RWPE2 (cell line): ENCODE results near the gene PI4KA.

Experiments used
- ATAC-seq: fragments of 200-7000 bp; cut with Tn5 transposase; 3 replicates; pipeline ENCODE4 v1.9.1; 2021; ENCODE audit warnings: low read depth
- DNase-seq: peaks from one replicate; pipeline ENCODE4 v3.0.0-alpha.2; 2020; ENCODE audit warnings: low spot score
- H3K27ac ChIP-seq: fragments of 450-650 bp; 2 replicates; pipeline ENCODE4 v1.5.1; 2017; ENCODE audit warnings: mild to moderate bottlenecking; ENCODE audit not compliant: poor library complexity, severe bottlenecking
- H3K27me3 ChIP-seq: fragments of 250-450 bp; sonication (Bioruptor Pico); 2 replicates; pipeline ENCODE4 v1.5.1; 2021; ENCODE audit warnings: mild to moderate bottlenecking, moderate library complexity; ENCODE audit not compliant: insufficient read depth, poor library complexity, severe bottlenecking
- H3K36me3 ChIP-seq: fragments of 250-450 bp; sonication (Bioruptor Pico); 2 replicates; pipeline ENCODE4 v1.5.1; 2020; ENCODE audit warnings: low read depth, mild to moderate bottlenecking, moderate library complexity
- H3K4me1 ChIP-seq: fragments of 250-450 bp; sonication (Bioruptor Pico); 2 replicates; pipeline ENCODE4 v1.5.1; 2021; ENCODE audit warnings: mild to moderate bottlenecking, moderate library complexity; ENCODE audit not compliant: insufficient read depth, poor library complexity, severe bottlenecking
- H3K4me3 ChIP-seq: fragments of 250-450 bp; sonication (Bioruptor Pico); 2 replicates; pipeline ENCODE4 v1.5.1; 2021; ENCODE audit warnings: mild to moderate bottlenecking, moderate library complexity; ENCODE audit not compliant: severe bottlenecking
- H3K9me3 ChIP-seq: fragments of 250-450 bp; sonication (Bioruptor Pico); 2 replicates; pipeline ENCODE4 v1.5.1; 2021; ENCODE audit warnings: mild to moderate bottlenecking, moderate library complexity; ENCODE audit not compliant: severe bottlenecking
- TF ChIP-seq, protein P1 (sequence below): fragments of 450-650 bp; IDR thresholded peaks from one replicate; pipeline ENCODE4 v1.5.1; 2017; ENCODE audit warnings: mild to moderate bottlenecking, moderate library complexity; ENCODE audit not compliant: poor library complexity, severe bottlenecking

The PI4KA gene

DNA sequence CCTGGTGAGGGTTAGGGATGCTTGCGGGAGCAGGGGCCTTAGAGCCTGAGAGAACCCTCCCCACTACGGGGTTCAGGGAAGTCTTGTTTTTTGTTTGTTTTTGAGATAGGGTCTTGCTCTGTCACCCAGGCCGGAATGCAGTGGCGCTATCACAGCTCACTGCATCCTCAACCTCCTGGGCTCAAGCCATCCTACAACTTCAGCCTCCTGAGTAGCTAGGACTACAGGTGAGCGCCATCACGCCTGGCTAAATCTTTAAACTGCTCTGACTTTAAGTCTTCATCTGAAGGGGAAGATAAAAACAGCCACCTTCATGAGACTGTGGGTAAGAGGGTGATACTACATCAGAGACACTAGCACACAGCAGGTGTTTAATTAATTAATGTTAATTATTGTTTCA lies 56.2 kb downstream of the PI4KA start:
- no peak for DNase-seq
- H3K27ac ChIP-seq, result no peak overlapping the region
- H3K36me3 ChIP-seq, result peaks cover 71% of the 10 kb centered on the region
- no peak for ATAC-seq
- no peaks in the 10 kb centered on the region for H3K4me1 ChIP-seq
- TF ChIP-seq, protein P1, sequence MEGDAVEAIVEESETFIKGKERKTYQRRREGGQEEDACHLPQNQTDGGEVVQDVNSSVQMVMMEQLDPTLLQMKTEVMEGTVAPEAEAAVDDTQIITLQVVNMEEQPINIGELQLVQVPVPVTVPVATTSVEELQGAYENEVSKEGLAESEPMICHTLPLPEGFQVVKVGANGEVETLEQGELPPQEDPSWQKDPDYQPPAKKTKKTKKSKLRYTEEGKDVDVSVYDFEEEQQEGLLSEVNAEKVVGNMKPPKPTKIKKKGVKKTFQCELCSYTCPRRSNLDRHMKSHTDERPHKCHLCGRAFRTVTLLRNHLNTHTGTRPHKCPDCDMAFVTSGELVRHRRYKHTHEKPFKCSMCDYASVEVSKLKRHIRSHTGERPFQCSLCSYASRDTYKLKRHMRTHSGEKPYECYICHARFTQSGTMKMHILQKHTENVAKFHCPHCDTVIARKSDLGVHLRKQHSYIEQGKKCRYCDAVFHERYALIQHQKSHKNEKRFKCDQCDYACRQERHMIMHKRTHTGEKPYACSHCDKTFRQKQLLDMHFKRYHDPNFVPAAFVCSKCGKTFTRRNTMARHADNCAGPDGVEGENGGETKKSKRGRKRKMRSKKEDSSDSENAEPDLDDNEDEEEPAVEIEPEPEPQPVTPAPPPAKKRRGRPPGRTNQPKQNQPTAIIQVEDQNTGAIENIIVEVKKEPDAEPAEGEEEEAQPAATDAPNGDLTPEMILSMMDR, result no peak
- H3K27me3 ChIP-seq, result no peaks in the 10 kb centered on the region
- H3K4me3 ChIP-seq, result no peak overlapping the region
- peaks cover 4% of the 10 kb centered on the region for H3K9me3 ChIP-seq

DNA sequence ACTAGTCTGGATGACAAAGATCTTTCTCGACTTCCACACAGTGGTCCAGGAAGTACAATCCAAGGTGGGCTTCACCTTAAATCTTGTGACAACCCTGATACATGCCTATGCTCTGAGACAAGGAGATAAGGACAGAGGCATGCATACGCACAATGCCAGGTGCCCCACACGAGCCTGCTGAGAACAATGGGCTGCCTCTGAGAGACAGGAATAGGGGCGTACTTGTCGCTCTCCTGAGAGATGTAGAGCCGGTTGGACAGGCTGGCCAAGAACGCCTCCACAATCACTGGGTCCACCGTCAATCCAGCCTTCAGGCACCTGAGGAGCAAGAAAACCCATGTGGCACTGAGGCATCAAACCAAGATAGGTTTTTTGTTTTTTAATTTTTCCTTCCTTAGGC lies 59.2 kb downstream of the PI4KA start:
- DNase-seq (no peak), ATAC-seq (no peak)
- no peak overlapping the region for H3K27ac ChIP-seq
- TF ChIP-seq, protein P1, result no peak
- peaks cover 56% of the 10 kb centered on the region for H3K36me3 ChIP-seq
- H3K9me3 ChIP-seq, result peaks cover 4% of the 10 kb centered on the region
- no peak overlapping the region for H3K4me3 ChIP-seq
- H3K4me1 ChIP-seq, result no peaks in the 10 kb centered on the region
- H3K27me3 ChIP-seq, result no peaks in the 10 kb centered on the region

DNA sequence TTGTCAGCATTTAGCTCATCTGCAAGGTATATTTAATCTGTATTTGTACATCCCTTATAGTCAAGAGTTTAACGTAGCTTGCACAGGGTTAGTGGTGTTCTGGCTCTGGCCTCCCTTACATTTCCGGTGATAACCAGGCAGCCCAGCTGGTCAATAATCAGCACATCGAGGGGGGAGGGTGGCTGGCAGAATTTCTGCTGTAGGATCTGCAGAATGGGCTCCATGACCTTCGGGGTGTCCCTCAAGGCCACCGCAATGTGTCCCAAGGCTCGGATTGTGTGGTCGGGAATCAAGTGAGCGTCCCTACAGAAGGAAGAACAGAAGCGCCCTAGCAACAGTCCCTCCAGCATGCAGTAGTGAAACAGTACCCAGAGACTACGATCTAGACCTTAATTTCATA lies 59.6 kb downstream of the PI4KA start:
- no peak overlapping the region for H3K27ac ChIP-seq
- H3K27me3 ChIP-seq, result no peaks in the 10 kb centered on the region
- peaks cover 52% of the 10 kb centered on the region for H3K36me3 ChIP-seq
- TF ChIP-seq, protein P1, result no peak
- no peak for DNase-seq
- peaks cover 4% of the 10 kb centered on the region for H3K9me3 ChIP-seq
- ATAC-seq, result no peak
- H3K4me3 ChIP-seq, result no peak overlapping the region
- H3K4me1 ChIP-seq, result no peaks in the 10 kb centered on the region

DNA sequence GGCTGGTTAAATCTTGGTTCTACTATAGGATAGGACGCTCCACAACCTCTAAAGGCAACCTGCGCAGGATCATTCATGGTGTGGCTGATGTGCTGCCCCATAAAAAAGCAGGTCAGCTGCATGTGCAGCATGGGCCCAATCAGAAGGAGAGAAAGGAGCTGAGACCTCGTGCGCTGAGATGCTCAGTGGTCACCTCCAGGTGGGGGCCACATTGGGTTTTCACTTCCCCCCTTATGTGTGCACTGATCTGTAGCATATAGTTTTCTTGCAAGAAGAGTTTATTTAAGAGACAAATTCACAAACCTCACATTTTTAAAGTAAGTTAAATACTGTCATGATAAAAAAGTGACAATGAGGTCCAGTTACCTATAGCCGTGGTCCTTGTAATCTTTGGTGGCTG lies 60.4 kb downstream of the PI4KA start:
- DNase-seq (no peak), ATAC-seq (no peak)
- Histone ChIP-seq H3K9me3 (peaks cover 4% of the 10 kb centered on the region), H3K4me1 (no peaks in the 10 kb centered on the region), H3K27ac (no peak overlapping the region), H3K4me3 (no peak overlapping the region), H3K36me3 (peaks cover 44% of the 10 kb centered on the region), H3K27me3 (no peaks in the 10 kb centered on the region)
- TF ChIP-seq, protein P1, result no peak

DNA sequence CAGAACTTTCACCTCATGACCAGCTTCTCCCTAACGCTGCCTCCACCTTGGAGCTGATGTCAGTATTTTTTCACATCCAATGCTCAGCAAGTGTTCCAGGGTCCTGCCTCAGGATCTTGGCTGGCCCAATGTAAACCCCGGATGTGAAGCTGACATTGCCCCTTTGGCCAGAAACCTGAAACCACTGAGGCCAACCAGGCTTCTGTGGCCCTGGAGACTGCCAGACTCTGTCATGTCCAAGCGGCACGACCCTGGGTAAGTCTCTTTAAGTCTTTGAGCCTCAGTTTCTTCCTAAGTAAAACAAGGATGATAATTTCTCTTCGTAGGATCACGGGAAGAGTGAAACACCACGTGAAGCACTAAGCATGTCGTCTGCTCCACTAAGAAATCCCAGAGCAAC lies 61.9 kb downstream of the PI4KA start:
- Histone ChIP-seq H3K4me3 (no peak overlapping the region), H3K36me3 (peaks cover 39% of the 10 kb centered on the region)
- no peak for ATAC-seq

More for the DNA sequence above, 61.9 kb downstream of the PI4KA start:
- Histone ChIP-seq H3K27me3 (no peaks in the 10 kb centered on the region), H3K4me1 (no peaks in the 10 kb centered on the region), H3K27ac (no peak overlapping the region), H3K9me3 (no peaks in the 10 kb centered on the region)
- DNase-seq, result no peak
- TF ChIP-seq, protein P1, result no peak
